OCI-LY3 (cell line): Measurements from ENCODE around the gene P2RY11.

ENCODE experiments used
- H2AFZ ChIP-seq: fragments of 200-600, 300-600 bp; shearing (Covaris generic); 2 replicates; pipeline ENCODE4 v1.6.0; 2014; ENCODE audit warnings: antibody characterized with exemption, low read depth, low read length
- H3K27ac ChIP-seq: fragments of 200-600, 300-600 bp; sonication (generic); 2 replicates; pipeline ENCODE4 v1.5.1; 2014; ENCODE audit warnings: mild to moderate bottlenecking, low read length, moderate library complexity, mixed read lengths
- H3K27me3 ChIP-seq: fragments of 200-600, 300-600 bp; sonication (generic); 2 replicates; pipeline ENCODE4 v1.6.1; 2014; ENCODE audit warnings: low read depth, low read length, mixed read lengths
- H3K36me3 ChIP-seq: fragments of 200-600, 300-600 bp; sonication (generic); replicated peaks from 2 replicates; pipeline ENCODE3; 2014; ENCODE audit warnings: low read depth, low read length, mixed read lengths
- H3K4me1 ChIP-seq: fragments of 300-600, 200-600 bp; sonication (generic); 2 replicates; pipeline ENCODE4 v1.6.1; 2014; ENCODE audit warnings: low read length, mixed read lengths
- H3K4me2 ChIP-seq: fragments of 200-600, 300-600 bp; sonication (generic); 2 replicates; pipeline ENCODE4 v1.6.1; 2014; ENCODE audit warnings: low read length, mixed read lengths
- H3K4me3 ChIP-seq: fragments of 300-600, 200-600 bp; sonication (generic); 2 replicates; pipeline ENCODE4 v1.5.1; 2014; ENCODE audit warnings: antibody characterized with exemption, mild to moderate bottlenecking, low read length, moderate library complexity
- H3K79me2 ChIP-seq: fragments of 300-600, 200-600 bp; shearing (Covaris generic); 2 replicates; pipeline ENCODE4 v1.6.1; 2014; ENCODE audit warnings: mild to moderate bottlenecking, low read length, mixed read lengths
- H3K9ac ChIP-seq: fragments of 300-600, 200-600 bp; shearing (Covaris generic); 2 replicates; pipeline ENCODE4 v1.6.0; 2014; ENCODE audit warnings: mild to moderate bottlenecking, low read length, moderate library complexity
- H3K9me3 ChIP-seq: fragments of 200-600, 300-600 bp; shearing (Covaris generic); 2 replicates; pipeline ENCODE4 v1.6.1; 2014; ENCODE audit warnings: low read length, mixed read lengths; ENCODE audit not compliant: insufficient read depth
- H4K20me1 ChIP-seq: fragments of 200-600, 300-600 bp; sonication (generic); 2 replicates; pipeline ENCODE4 v1.6.1; 2016; ENCODE audit warnings: low read length, mixed read lengths; ENCODE audit not compliant: insufficient read depth
- CTCF ChIP-seq: fragments of 200-600, 300-600 bp; sonication (generic); IDR thresholded peaks from 2 replicates; pipeline ENCODE4 v1.5.1; 2014; ENCODE audit warnings: antibody characterized with exemption, low read length, low read depth
- EZH2phosphoT487 ChIP-seq: fragments of 200-600 bp; shearing (Covaris generic); IDR thresholded peaks from 2 replicates; pipeline ENCODE4 v1.6.1; 2018; ENCODE audit warnings: antibody characterized with exemption, mixed run types, low read depth

The P2RY11 gene

GRCh38 chr19:10144361-10144760 is 32.9 kb downstream of the P2RY11 start:
- H2AFZ ChIP-seq: no peak overlapping the region
- no peaks in the 10 kb centered on the region for H3K4me1 ChIP-seq
- no peak overlapping the region for H3K4me3 ChIP-seq
- H4K20me1 ChIP-seq: no peaks in the 10 kb centered on the region
- H3K27ac ChIP-seq: no peak overlapping the region
- no peak overlapping the region for H3K4me2 ChIP-seq
- H3K9me3 ChIP-seq: no peaks in the 10 kb centered on the region
- H3K79me2 ChIP-seq: peaks cover 9% of the 10 kb centered on the region; the same call in 1 of the 2 replicates
- no peak overlapping the region for H3K9ac ChIP-seq
- TF ChIP-seq EZH2phosphoT487 (no peak), CTCF (no peak)
- no peaks in the 10 kb centered on the region for H3K27me3 ChIP-seq
- peaks cover 81% of the 10 kb centered on the region for H3K36me3 ChIP-seq

GRCh38 chr19:10145031-10145430 is 33.5 kb downstream of the P2RY11 start:
- Histone ChIP-seq H3K9me3 (no peaks in the 10 kb centered on the region), H2AFZ (no peak overlapping the region), H3K4me3 (no peak overlapping the region), H3K79me2 (peaks cover 9% of the 10 kb centered on the region; the same call in 1 of the 2 replicates), H3K4me1 (no peaks in the 10 kb centered on the region), H3K36me3 (peaks cover 81% of the 10 kb centered on the region), H3K27me3 (no peaks in the 10 kb centered on the region), H4K20me1 (no peaks in the 10 kb centered on the region), H3K4me2 (no peak overlapping the region), H3K9ac (no peak overlapping the region), H3K27ac (no peak overlapping the region)
- TF ChIP-seq EZH2phosphoT487 (no peak), CTCF (no peak)

- Histone ChIP-seq H4K20me1 (no peaks in the 10 kb centered on the region), H3K4me3 (no peak overlapping the region), H3K27me3 (no peaks in the 10 kb centered on the region), H3K36me3 (peaks cover 83% of the 10 kb centered on the region), H3K27ac (no peak overlapping the region), H3K9me3 (no peaks in the 10 kb centered on the region), H3K79me2 (peaks cover 9% of the 10 kb centered on the region; the same call in 1 of the 2 replicates), H3K4me2 (no peak overlapping the region), H3K4me1 (no peaks in the 10 kb centered on the region), H3K9ac (no peak overlapping the region), H2AFZ (no peak overlapping the region)
- TF ChIP-seq CTCF (no peak), EZH2phosphoT487 (no peak)
These were observed 34.6 kb downstream of the P2RY11 start for GRCh38 chr19:10146142-10146541.

GRCh38 chr19:10149427-10149826 is 37.9 kb downstream of the P2RY11 start:
- Histone ChIP-seq H3K4me1 (no peaks in the 10 kb centered on the region), H3K36me3 (peaks cover 82% of the 10 kb centered on the region), H3K9me3 (no peaks in the 10 kb centered on the region), H4K20me1 (no peaks in the 10 kb centered on the region), H3K4me3 (no peak overlapping the region), H3K79me2 (peaks cover 2% of the 10 kb centered on the region; the same call in 1 of the 2 replicates), H3K27me3 (no peaks in the 10 kb centered on the region), H3K9ac (no peak overlapping the region), H2AFZ (no peak overlapping the region), H3K27ac (no peak overlapping the region), H3K4me2 (no peak overlapping the region)
- TF ChIP-seq EZH2phosphoT487 (no peak), CTCF (no peak)
